ENCODE measurements around the gene C20orf204.

The C20orf204 gene

DNA sequence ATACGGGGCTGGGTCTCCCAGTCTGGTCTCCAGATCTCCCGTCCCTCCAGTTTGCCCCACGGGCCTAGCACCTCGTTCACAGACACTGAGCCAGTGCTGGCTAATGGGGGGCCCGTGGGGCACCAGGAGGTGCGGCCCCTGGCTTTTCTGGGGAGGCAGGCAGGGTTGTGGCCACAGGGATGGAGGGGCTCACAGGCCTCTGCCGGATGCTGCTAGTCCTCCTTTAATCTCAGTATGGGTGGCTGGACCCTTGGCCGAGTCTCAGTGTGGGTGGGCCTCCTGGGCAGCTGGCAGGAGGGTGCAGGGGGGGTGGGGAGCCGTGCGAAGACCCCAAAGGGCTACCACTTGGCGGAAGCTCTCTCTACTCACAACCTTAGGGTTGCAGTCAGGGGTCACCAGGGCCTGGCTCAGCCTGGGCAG, 15.1 kb downstream of the C20orf204 start:
- DNase-seq (ENCODE audit: low spot score): no peak
- no peak for TF ChIP-seq CTCF (IDR thresholded peaks at IDR 0.05; ENCODE audit: borderline replicate concordance, control extremely low read depth, extremely low read depth, insufficient read depth, missing control alignments)
- in situ Hi-C loops (cut with MboI; ENCODE audit: low sequenced_read_pairs, unreplicated experiment): no loop called here

GRCh38 chr20:64051561-64052325, 15.8 kb downstream of the C20orf204 start:
- no peak for DNase-seq (ENCODE audit: low spot score)
- no peak for TF ChIP-seq CTCF (IDR thresholded peaks at IDR 0.05; ENCODE audit: borderline replicate concordance, control extremely low read depth, extremely low read depth, insufficient read depth, missing control alignments)
- in situ Hi-C loops (cut with MboI; ENCODE audit: low sequenced_read_pairs, unreplicated experiment): no loop called here

DNA sequence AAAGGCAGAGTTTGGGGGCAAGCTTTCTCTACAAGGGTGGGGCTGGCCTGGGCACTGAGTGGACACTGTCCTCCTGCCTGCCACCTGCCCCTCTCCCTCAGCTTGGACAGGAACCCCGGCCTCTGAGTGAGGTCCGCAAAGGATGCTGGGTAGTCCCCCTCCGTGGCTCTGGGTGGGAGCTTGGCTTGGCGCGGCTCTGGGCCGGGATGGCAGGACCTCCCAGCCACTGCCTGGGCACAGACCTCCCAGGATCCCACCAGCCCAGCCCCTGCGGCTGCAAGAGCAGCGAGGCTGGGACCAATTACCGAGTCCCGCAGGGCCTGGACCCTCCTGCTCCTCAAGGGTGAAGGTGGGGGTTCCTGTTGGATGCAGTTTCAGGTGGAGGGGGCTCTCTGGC, 16.3 kb downstream of the C20orf204 start:
- in situ Hi-C loops (cut with MboI; ENCODE audit: low sequenced_read_pairs, unreplicated experiment): no loop called here
- DNase-seq (ENCODE audit: low spot score): no peak
- no peak for TF ChIP-seq CTCF (IDR thresholded peaks at IDR 0.05; ENCODE audit: borderline replicate concordance, control extremely low read depth, extremely low read depth, insufficient read depth, missing control alignments)

DNA sequence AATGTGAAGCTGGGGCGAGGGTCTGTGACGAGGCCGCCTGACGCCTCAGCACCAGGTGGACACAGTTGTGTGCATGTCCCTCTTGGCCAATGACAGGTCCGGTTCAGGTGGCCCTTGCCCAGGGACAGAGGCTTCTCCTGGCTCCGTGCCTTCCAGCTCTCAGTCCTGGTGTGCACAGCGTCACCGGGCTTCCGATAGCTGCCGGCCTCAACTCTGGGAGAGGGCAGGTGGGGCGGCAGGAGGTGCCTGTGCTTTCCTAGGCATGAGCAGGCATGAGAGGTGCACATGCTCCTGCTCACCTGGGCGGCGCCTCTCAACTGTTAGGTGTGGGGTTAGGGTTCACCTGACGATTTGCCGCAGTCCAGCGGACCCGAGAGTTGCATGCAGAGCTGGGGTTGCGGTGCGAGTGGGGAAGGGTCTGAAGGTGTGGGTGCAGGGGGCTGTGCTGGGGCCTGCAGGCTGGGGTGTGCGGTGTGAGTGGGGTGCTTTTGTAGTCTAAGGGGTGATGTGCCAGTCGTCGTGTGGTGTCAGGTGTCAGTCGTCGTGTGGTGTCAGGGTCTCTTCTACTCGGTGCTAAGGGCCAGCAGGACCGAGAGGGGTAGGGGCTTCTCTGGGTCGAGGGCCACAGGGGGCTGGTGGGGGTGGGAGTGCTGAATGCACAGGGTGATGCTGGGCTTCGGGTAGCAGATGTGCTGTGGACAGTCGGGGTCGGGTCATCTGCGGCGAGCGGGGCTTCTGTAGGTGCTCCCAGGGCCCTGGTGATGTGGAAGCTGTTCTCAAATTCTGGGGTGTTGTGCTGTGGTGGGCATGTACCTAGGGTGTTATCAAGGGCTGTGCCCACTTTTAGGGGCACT, 17.2 kb downstream of the C20orf204 start:
- in situ Hi-C loops (cut with MboI; ENCODE audit: low sequenced_read_pairs, unreplicated experiment): no loop called here
- DNase-seq (ENCODE audit: low spot score): no peak
- TF ChIP-seq CTCF (IDR thresholded peaks at IDR 0.05; ENCODE audit: borderline replicate concordance, control extremely low read depth, extremely low read depth, insufficient read depth, missing control alignments): no peak

DNA sequence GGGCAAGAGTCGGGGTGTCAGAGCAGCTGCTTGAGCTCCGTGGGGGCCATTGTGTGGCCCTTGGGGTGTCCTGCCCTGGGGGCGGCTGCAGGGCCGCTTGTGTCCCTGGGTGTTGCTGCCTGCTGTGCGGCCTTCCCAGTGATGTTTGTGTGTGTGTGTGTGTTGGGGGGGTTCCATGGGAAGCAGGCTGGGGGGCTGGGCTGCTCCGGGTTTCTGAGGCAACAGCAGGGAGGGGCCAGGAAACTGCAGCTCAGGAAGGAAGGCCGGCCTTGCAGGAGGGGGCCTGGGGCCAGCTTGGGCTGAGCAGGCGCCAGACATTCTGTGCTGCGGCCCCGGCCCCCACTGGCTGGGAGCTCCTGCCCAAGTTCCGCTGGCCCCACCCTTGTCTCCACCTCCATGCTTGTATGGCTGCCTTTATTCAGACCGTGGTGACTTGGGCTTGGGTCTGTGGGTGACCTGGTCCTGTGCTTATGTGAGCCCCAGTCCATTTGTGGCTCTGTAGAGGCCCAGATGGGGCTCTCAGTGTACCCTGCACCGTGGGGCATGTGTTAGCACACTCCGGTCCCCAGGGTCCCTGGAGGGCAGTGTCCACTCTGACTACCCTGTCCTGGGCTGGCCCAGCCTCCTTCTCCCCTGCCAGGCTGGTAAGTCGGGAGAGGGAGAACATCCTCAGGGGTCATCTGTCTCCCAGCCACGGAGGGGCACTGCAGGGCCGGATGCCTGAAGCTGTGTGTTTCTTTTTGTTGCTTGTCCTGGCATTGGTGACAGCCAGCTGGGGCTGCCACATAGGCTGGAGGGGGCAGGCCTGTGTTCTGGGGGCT, 18.1 kb downstream of the C20orf204 start:
- TF ChIP-seq CTCF (IDR thresholded peaks at IDR 0.05; ENCODE audit: borderline replicate concordance, control extremely low read depth, extremely low read depth, insufficient read depth, missing control alignments): no peak
- in situ Hi-C loops (cut with MboI; ENCODE audit: low sequenced_read_pairs, unreplicated experiment): no loop called here
- DNase-seq (ENCODE audit: low spot score): peak; percentile 70

DNA sequence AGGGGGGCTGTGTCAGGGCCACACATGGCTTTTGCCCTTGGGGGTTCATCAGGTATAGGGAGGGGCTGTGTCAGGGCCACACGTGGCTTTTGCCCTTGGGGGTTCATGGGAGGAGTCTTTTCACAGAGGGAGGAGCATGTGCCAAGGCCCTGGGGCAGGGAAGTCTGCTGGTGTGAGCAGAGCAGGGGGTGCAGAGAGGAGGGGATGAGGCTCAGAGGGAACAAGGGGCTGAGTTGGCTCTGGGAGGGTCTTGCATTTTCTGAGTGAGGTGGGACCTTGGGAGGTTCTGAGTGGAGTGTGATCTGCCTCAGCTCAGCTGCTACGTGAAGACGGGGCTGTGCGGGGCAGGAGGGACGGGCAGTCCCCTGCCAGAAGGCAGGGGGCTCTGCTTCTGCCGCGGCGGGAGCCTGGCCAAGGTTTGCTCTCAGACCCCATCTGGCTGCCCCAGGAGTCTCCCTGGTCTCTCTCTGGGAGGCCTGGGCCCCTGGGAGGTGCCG, 19.5 kb downstream of the C20orf204 start:
- in situ Hi-C loops (cut with MboI; ENCODE audit: low sequenced_read_pairs, unreplicated experiment): no loop called here

More for the DNA sequence above, 19.5 kb downstream of the C20orf204 start:
- no peak for DNase-seq (ENCODE audit: low spot score)
- TF ChIP-seq CTCF (IDR thresholded peaks at IDR 0.05; ENCODE audit: borderline replicate concordance, control extremely low read depth, extremely low read depth, insufficient read depth, missing control alignments): no peak
